ENCODE results near the gene PPP1R3A. TPM values are rescaled to one million over a fixed set of nuclear protein-coding genes. Genes with fewer than 3 reads are reported as not detected.

The PPP1R3A gene
- total and polyA plus RNA-seq, 2 of the 8 experiments (the other 6 are each of a cell fraction or from before 2014, with no cell fraction given) = not detected

GRCh38 chr7:113921363-113921762, 2.6 kb upstream of the PPP1R3A start (continued):
- no peak for TF ChIP-seq CHD7 (IDR thresholded peaks at IDR 0.05; ENCODE audit: insufficient replicate concordance, low read length)
- TF ChIP-seq JUND (IDR thresholded peaks at IDR 0.05; ENCODE audit: low read length) = no peak
- no peak for TF ChIP-seq POLR2A (IDR thresholded peaks at IDR 0.05; ENCODE audit: control extremely low read depth in 1 of 2, low read depth in 2 of 2, low read length in 2 of 2)
- TF ChIP-seq GABPA (IDR thresholded peaks at IDR 0.05; ENCODE audit: borderline replicate concordance, insufficient read depth, low read length) = no peak
- no peak for TF ChIP-seq FOSL1 (IDR thresholded peaks at IDR 0.05; ENCODE audit: insufficient read depth, low read depth, low read length)
- TF ChIP-seq POLR2AphosphoS5 (IDR thresholded peaks at IDR 0.05; ENCODE audit: low read depth, low read length) = no peak
- TF ChIP-seq MAX (IDR thresholded peaks at IDR 0.05) = no peak
- TF ChIP-seq CBX8 (IDR thresholded peaks at IDR 0.05; ENCODE audit: borderline replicate concordance, low read depth, low read length) = no peak
- TF ChIP-seq ASH2L (IDR thresholded peaks at IDR 0.05; ENCODE audit: low read length) = no peak
- TF ChIP-seq SAP30 (IDR thresholded peaks at IDR 0.05; ENCODE audit: insufficient read depth, insufficient replicate concordance, low read length) = no peak
- no peak for TF ChIP-seq EP300 (IDR thresholded peaks at IDR 0.05; ENCODE audit: borderline replicate concordance in 1 of 2, low read depth in 2 of 2, low read length in 2 of 2)
